GM23248 (cell line): Measurements from ENCODE around the gene OR2V1.
"Not testable (repeated sequence)": the region's sequence is repeated elsewhere in the genome, so short reads cannot be mapped to it uniquely, and the experiment has no call there.

Source experiments
- EZH2 ChIP-seq: fragments of 200-600 bp; sonication (generic); IDR thresholded peaks from 2 replicates; pipeline ENCODE4 v1.6.1; 2018; ENCODE audit warnings: antibody characterized with exemption, mild to moderate bottlenecking; ENCODE audit not compliant: insufficient read depth, poor library complexity, severe bottlenecking
- EZH2phosphoT487 ChIP-seq: fragments of 200-600 bp; sonication (generic); IDR thresholded peaks from 2 replicates; pipeline ENCODE4 v1.6.1; 2018; ENCODE audit warnings: antibody characterized with exemption, moderate library complexity, mild to moderate bottlenecking, low read depth; ENCODE audit not compliant: insufficient read depth

GRCh38 chr5:181104259-181104568, 26.8 kb downstream of the OR2V1 start:
- not testable (repeated sequence) for TF ChIP-seq EZH2, EZH2phosphoT487
